H9 (cell line): ENCODE results near the gene SLC15A3. TPM values are rescaled to one million over a fixed set of nuclear protein-coding genes. Genes with fewer than 3 reads are reported as not detected.

Experiments
- DNase-seq: peaks from one replicate; pipeline ENCODE4 v3.0.0-alpha.2; 2017
- H2AFZ ChIP-seq: one replicate; pipeline ENCODE4 v1.6.1; 2013; ENCODE audit warnings: mild to moderate bottlenecking, low read length, control low read depth, moderate library complexity
- H2AK5ac ChIP-seq: 2 replicates; pipeline ENCODE4 v1.6.1; 2013; ENCODE audit warnings: low read length, control low read depth, mixed read lengths; ENCODE audit not compliant: insufficient read length
- H2BK120ac ChIP-seq: one replicate; pipeline ENCODE4 v1.6.1; 2013; ENCODE audit warnings: low read depth, mild to moderate bottlenecking, low read length, control low read depth, inconsistent platforms; ENCODE audit not compliant: poor library complexity, severe bottlenecking
- H2BK12ac ChIP-seq: 2 replicates; pipeline ENCODE4 v1.6.1; 2013; ENCODE audit warnings: low read length, control low read depth, mixed read lengths, low read depth; ENCODE audit not compliant: insufficient read length
- H2BK15ac ChIP-seq: 2 replicates; pipeline ENCODE4 v1.6.1; 2013; ENCODE audit warnings: low read depth, low read length, control low read depth
- H2BK20ac ChIP-seq: one replicate; pipeline ENCODE4 v1.6.1; 2013; ENCODE audit warnings: low read depth, mild to moderate bottlenecking, low read length, control low read depth, inconsistent platforms; ENCODE audit not compliant: poor library complexity, severe bottlenecking
- H2BK5ac ChIP-seq: 2 replicates; pipeline ENCODE4 v1.6.1; 2013; ENCODE audit warnings: low read length, control low read depth, mixed read lengths; ENCODE audit not compliant: insufficient read length
- H3K14ac ChIP-seq: 2 replicates; pipeline ENCODE4 v1.6.1; 2013; ENCODE audit warnings: low read length, control low read depth; ENCODE audit not compliant: insufficient read depth
- H3K18ac ChIP-seq: 2 replicates; pipeline ENCODE4 v1.6.1; 2013; ENCODE audit warnings: low read depth, mild to moderate bottlenecking, mixed read lengths, low read length, control low read depth; ENCODE audit not compliant: insufficient read length
- H3K23ac ChIP-seq: 2 replicates; pipeline ENCODE4 v1.6.1; 2013; ENCODE audit warnings: low read length, control low read depth, mixed read lengths, low read depth; ENCODE audit not compliant: insufficient read length
- H3K23me2 ChIP-seq: 2 replicates; pipeline ENCODE4 v1.6.1; 2013; ENCODE audit warnings: low read depth, mild to moderate bottlenecking, mixed read lengths, low read length, control low read depth; ENCODE audit not compliant: insufficient read length, poor library complexity, severe bottlenecking
- H3K27ac ChIP-seq: 2 replicates; pipeline ENCODE4 v1.5.1; 2013; ENCODE audit warnings: low read length, control low read depth, mixed read lengths, low read depth; ENCODE audit not compliant: insufficient read length
- H3K27me3 ChIP-seq: 2 replicates; pipeline ENCODE4 v1.6.1; 2013; ENCODE audit warnings: low read length, control low read depth, inconsistent platforms; ENCODE audit not compliant: insufficient read depth
- H3K4ac ChIP-seq: 2 replicates; pipeline ENCODE4 v1.6.1; 2013; ENCODE audit warnings: low read depth, mild to moderate bottlenecking, control low read depth, inconsistent platforms, low read length, moderate library complexity
- H3K4me1 ChIP-seq: 2 replicates; pipeline ENCODE4 v1.6.1; 2013; ENCODE audit warnings: low read length, control low read depth, inconsistent platforms; ENCODE audit not compliant: insufficient read depth
- H3K4me2 ChIP-seq: 2 replicates; pipeline ENCODE4 v1.6.1; 2013; ENCODE audit warnings: low read length, control low read depth, mixed read lengths; ENCODE audit not compliant: insufficient read length, insufficient read depth
- H3K56ac ChIP-seq: 2 replicates; pipeline ENCODE4 v1.6.1; 2013; ENCODE audit warnings: low read depth, mild to moderate bottlenecking, mixed read lengths, low read length, control low read depth; ENCODE audit not compliant: insufficient read length
- H3K79me1 ChIP-seq: 2 replicates; pipeline ENCODE4 v1.6.1; 2013; ENCODE audit warnings: low read depth, mild to moderate bottlenecking, moderate library complexity, low read length, control low read depth, inconsistent platforms; ENCODE audit not compliant: insufficient read depth, poor library complexity, severe bottlenecking
- H3K79me2 ChIP-seq: 2 replicates; pipeline ENCODE4 v1.6.1; 2013; ENCODE audit warnings: low read length, control low read depth, inconsistent platforms; ENCODE audit not compliant: insufficient read depth
- H3K9ac ChIP-seq: 2 replicates; pipeline ENCODE4 v1.6.1; 2013; ENCODE audit warnings: low read length, control low read depth, mixed read lengths; ENCODE audit not compliant: insufficient read length; ENCODE audit errors: extremely low read depth
- H3K9me3 ChIP-seq: one replicate; pipeline ENCODE4 v1.6.1; 2013; ENCODE audit warnings: low read depth, low read length, inconsistent platforms; ENCODE audit not compliant: control insufficient read depth
- H3T11ph ChIP-seq: one replicate; pipeline ENCODE4 v1.6.1; 2013; ENCODE audit warnings: mild to moderate bottlenecking, low read length, control low read depth, inconsistent platforms
- H4K20me1 ChIP-seq: one replicate; pipeline ENCODE4 v1.6.1; 2013; ENCODE audit not compliant: control insufficient read depth, insufficient read length, insufficient read depth
- H4K5ac ChIP-seq: 2 replicates; pipeline ENCODE4 v1.6.1; 2013; ENCODE audit warnings: low read depth, mild to moderate bottlenecking, mixed read lengths, low read length, control low read depth; ENCODE audit not compliant: insufficient read length
- H4K8ac ChIP-seq: replicated peaks from 2 replicates; pipeline ENCODE4 v1.6.1; 2013; ENCODE audit warnings: low read length, control low read depth, mixed read lengths, low read depth; ENCODE audit not compliant: insufficient read length
- H4K91ac ChIP-seq: 2 replicates; pipeline ENCODE4 v1.6.1; 2013; ENCODE audit warnings: low read depth, mild to moderate bottlenecking, moderate library complexity, mixed read lengths, low read length, control low read depth; ENCODE audit not compliant: insufficient read length
- H3K27ac Mint-ChIP-seq, 3 experiments: 2 replicates in 2 of 3; 3 replicates in 1 of 3; pipeline ENCODE4 v1.8.0; 2020 to 2021; ENCODE audit warnings: mixed read lengths in 3 of 3, mild to moderate bottlenecking in 1 of 3, moderate library complexity in 1 of 3
- H3K27me3 Mint-ChIP-seq: 2 replicates; pipeline ENCODE4 v1.8.0; 2021; ENCODE audit warnings: low read depth, mild to moderate bottlenecking, moderate library complexity, mixed read lengths
- H3K36me3 Mint-ChIP-seq, 3 experiments: 2 replicates in 2 of 3; 3 replicates in 1 of 3; pipeline ENCODE4 v1.8.0; 2020 to 2021; ENCODE audit warnings: low read depth in 3 of 3, mixed read lengths in 3 of 3; ENCODE audit not compliant: insufficient read depth in 1 of 3
- H3K4me1 Mint-ChIP-seq, 2 experiments: 2 replicates each; pipeline ENCODE4 v1.8.0; 2020; ENCODE audit warnings: mixed read lengths in 2 of 2
- H3K4me3 Mint-ChIP-seq, 2 experiments: 2 replicates in 1 of 2; 3 replicates in 1 of 2; pipeline ENCODE4 v1.8.0; 2020 to 2021; ENCODE audit warnings: mild to moderate bottlenecking in 2 of 2, mixed read lengths in 2 of 2, moderate library complexity in 1 of 2
- H3K9me3 Mint-ChIP-seq, 2 experiments: 2 replicates in 1 of 2; 3 replicates in 1 of 2; pipeline ENCODE4 v1.8.0; 2020; ENCODE audit warnings: mild to moderate bottlenecking in 2 of 2, mixed read lengths in 2 of 2, moderate library complexity in 1 of 2
- CTCF ChIP-seq: fragments of 200-600 bp; sonication (generic); conservative IDR thresholded peaks from 3 replicates; pipeline ENCODE4 v1.8.0; 2021; ENCODE audit warnings: antibody characterized with exemption, mild to moderate bottlenecking
- WGBS: extraction: QIAGEN DNeasy Blood & Tissue Kit; methylation state at CpG from one replicate; pipeline ENCODE4 v1.1.7; 2013; ENCODE audit warnings: missing lambda C conversion rate, low lambda C conversion rate, mixed read lengths; ENCODE audit not compliant: insufficient read length; ENCODE audit errors: extremely low coverage; 5-methylcytosine and 5-hydroxymethylcytosine counted together
- total RNA-seq: library from RNA; stranded (reverse); gene quantifications from 2 replicates; pipeline ENCODE4 v1.2.1, GENCODE V29; 2021

SLC15A3 gene
- total RNA-seq, 1 experiment from 2014 or later, result 7.0 TPM

GRCh38 chr11:60938500-60938899 is 13.5 kb downstream of the SLC15A3 start:
- Mint-ChIP-seq H3K27me3 (peaks cover 3% of the 10 kb centered on the region), H3K4me3 (no peak overlapping the region), H3K9me3 (no peaks in the 10 kb centered on the region), H3K36me3 (peaks cover 4 to 23% (median 19%) of the 10 kb centered on the region in 3 experiments; a peak in 6 of 7 replicates), H3K27ac (peak overlapping the region in 2 of 3 experiments; percentile 34 to 47; a peak in 2 of 7 replicates), H3K4me1 (peaks cover 7 to 8% of the 10 kb centered on the region in 2 experiments; a peak in 3 of 4 replicates)
- H3K79me1 ChIP-seq, result no peaks in the 10 kb centered on the region
- no peaks in the 10 kb centered on the region for H3K79me2 ChIP-seq
- H4K8ac ChIP-seq, result no peak overlapping the region
- no peak overlapping the region for H3K14ac ChIP-seq
- no peak overlapping the region for H2BK120ac ChIP-seq
- H3K23me2 ChIP-seq, result no peaks in the 10 kb centered on the region
- no peak overlapping the region for H2BK5ac ChIP-seq
- no peaks in the 10 kb centered on the region for H3K27me3 ChIP-seq
- H2BK12ac ChIP-seq, result no peak overlapping the region
- no peak overlapping the region for H3K4me2 ChIP-seq
- no peaks in the 10 kb centered on the region for H3K4me1 ChIP-seq
- WGBS, result no CpG with 5 or more reads among the region's 9 CpGs
- H4K5ac ChIP-seq, result no peak overlapping the region
- H3K27ac ChIP-seq, result no peak overlapping the region
- H2BK15ac ChIP-seq, result no peak overlapping the region
- no peak overlapping the region for H4K91ac ChIP-seq
- no peak overlapping the region for H3K23ac ChIP-seq
- DNase-seq, result no peak
- no peak overlapping the region for H3K56ac ChIP-seq
- H2AFZ ChIP-seq, result no peak overlapping the region
- H3K9me3 ChIP-seq, result no peaks in the 10 kb centered on the region
- 0 out of 3 replicates have a peak, but pooled peaks have one; percentile 12 for TF ChIP-seq CTCF
- H3K18ac ChIP-seq, result no peak overlapping the region
- H2BK20ac ChIP-seq, result no peak overlapping the region
- no peak overlapping the region for H3T11ph ChIP-seq
- no peak overlapping the region for H2AK5ac ChIP-seq
- no peak overlapping the region for H3K4ac ChIP-seq
- no peaks in the 10 kb centered on the region for H4K20me1 ChIP-seq
- H3K9ac ChIP-seq, result no peak overlapping the region
